Measurements from ENCODE around the gene ATG7.
"Not testable (repeated sequence)": the region's sequence is repeated elsewhere in the genome, so short reads cannot be mapped to it uniquely, and the experiment has no call there.

Gene ATG7

DNA sequence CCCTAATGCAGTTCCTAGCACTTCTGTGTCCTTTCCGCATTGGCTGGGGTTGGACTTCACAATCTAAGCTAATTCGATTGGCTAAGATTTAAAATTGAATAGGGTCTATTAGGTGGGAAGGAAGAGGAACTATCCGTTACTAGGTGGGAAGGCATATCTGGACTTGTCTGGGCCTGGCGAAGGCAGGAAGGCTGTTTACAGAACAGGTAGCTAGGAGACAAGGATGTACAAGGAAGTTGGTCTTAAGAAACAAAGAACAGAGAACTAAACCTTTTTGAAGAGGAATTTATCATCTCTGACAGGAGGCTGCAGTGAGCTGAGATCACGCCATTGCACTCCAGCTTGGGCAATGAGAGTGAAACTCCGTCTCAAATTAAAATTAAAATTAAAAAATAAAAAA, 17.3 kb upstream of the ATG7 start:
- no peak for DNase-seq

DNA sequence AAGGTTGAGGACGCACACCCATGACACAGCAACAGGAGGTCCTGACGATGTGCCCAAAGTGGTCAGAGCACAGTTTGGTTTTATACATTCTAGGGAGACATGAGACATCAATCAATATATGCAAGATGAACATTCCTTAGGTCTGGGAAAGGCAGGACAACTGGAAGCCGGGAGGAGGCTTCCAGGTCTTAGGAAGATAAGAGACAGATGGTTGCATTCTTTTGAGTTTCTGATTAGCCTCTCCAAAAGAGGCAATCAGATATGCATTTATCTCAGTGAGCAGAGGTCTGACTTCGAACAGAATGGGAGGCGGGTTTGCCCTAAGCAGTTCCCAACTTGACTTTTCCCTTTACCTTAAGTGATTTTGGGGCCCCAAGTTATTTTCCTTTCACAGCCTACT, 16.7 kb upstream of the ATG7 start:
- not testable (repeated sequence) for DNase-seq

DNA sequence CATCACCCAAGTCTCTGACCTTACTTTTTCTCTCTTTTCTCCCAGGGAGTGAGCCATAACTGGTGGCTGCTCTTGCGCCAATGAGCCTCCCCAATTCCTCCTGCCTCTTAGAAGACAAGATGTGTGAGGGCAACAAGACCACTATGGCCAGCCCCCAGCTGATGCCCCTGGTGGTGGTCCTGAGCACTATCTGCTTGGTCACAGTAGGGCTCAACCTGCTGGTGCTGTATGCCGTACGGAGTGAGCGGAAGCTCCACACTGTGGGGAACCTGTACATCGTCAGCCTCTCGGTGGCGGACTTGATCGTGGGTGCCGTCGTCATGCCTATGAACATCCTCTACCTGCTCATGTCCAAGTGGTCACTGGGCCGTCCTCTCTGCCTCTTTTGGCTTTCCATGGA, 13.2 kb upstream of the ATG7 start:
- no peak for DNase-seq

DNA sequence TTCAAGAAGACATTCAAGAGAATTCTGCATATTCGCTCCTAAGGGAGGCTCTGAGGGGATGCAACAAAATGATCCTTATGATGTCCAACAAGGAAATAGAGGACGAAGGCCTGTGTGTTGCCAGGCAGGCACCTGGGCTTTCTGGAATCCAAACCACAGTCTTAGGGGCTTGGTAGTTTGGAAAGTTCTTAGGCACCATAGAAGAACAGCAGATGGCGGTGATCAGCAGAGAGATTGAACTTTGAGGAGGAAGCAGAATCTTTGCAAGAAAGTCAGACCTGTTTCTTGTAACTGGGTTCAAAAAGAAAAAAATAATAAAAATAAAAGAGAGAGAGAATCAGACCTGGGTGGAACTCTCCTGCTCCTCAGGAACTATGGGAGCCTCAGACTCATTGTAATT, 11.7 kb upstream of the ATG7 start:
- no peak for DNase-seq

DNA sequence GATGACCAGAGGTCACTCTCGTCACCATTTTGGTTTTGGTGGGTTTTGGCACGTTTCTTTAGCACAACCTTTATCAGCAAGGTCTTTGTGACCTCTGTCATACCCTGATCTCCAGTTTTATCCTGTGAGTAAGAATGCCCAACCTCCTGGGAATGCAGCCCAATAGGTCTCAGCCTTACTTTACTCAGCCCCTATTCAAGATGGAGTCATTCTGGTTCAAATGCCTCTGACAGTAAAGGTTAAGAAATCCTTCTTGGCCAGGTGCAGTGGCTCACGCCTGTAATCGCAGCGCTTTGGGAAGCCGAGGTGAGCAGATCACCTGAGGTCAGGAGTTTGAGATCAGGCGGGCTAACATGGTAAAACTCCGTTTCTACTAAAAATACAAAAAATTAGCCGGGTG, 3.2 kb upstream of the ATG7 start:
- no peak for DNase-seq

DNA sequence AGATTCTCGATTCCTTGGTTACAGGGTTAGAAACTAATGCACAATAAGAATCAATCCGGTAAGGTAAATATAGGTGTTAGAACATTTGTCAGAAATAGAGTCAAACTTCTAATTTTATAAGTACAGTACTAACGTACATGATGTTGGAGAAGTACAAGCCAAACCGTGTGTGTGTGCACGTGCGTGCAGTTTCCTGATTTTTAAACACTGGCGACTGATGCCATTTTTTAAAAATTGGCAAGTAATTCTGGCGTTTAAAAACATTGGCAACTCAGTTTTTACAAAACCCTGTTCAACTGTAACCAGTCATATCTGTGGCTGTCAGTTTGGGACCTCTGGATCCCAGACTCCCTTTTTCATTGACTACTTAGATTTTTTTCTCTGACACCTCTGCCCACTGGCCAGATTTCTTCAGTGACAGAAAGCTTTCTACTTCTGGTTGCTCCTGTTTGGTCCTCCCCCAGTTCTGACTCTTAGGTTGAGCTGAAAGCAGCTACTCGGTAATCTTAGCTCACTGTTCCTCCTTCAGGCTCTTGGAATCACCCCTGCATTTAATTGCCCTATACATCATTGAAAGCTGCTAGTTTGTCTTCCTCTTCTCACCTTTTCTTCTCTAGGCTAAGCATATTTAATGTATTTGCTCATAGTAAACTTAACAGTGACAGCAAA, 843 bp downstream of the ATG7 start:
- DNase-seq: no peak

DNA sequence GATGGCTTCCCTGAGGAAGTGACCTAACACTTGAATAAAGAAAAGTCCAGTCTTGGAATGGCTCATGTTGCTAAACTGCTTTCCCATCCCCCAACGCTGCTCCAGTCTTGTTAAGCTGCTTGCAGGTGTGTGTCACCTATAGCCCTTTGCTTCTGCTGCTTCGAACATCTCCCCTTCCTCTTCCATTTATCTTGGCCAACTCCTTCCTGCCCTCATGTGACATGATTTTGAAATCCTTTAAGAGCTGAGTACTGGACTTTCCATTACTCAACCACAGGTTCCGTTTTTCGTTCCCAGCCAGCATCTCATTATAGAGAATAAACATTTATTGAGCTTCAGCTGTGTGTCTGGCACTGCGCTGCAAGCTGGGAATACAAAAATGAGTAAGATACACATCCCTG, 1.7 kb downstream of the ATG7 start:
- DNase-seq: no peak

DNA sequence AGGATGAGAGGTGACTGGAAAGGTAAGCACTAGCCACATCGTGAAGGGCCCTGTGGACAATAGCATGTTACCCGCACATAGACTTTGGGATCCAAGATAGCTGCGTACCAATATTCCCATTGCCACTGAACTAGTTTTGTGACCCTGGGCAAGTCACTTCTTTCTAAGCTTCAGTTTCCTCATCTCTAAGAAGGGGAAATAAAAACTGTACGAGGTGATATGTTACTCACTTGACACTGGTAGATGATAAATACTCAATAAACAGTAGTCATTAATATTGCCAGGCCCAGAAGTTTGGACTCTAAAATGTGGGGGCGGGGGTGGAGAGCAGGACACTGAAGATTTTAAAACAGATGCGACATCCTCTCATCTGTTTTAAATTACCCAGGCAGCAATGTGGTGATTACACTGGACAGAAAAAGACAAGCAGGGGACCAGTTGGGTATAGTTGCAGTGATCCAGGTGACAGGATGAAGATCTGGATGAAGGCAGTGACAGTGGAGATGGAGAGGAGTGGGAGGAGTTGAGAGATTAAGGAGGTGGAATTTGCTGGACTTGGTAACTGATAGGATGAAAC, 2.5 kb downstream of the ATG7 start:
- DNase-seq: no peak

DNA sequence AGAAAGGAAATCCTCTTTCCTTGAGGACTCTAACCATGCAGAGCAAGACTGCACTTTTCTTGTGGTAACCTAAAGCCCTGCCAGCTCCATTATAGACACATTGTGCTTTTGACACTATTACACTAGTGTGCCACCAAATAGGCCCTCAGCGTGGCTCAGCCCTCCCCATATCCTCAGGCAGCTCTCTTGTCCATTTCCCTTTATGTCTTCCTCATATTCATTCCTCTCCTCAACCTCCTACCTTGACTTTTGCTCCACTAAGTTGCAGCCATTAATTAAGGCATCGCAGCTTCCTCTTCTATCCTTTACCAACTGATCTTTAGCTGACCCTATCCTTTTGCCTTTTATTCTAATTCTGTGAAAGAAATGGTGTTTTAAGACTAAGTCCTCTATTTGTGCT, 3.7 kb downstream of the ATG7 start:
- no peak for DNase-seq

DNA sequence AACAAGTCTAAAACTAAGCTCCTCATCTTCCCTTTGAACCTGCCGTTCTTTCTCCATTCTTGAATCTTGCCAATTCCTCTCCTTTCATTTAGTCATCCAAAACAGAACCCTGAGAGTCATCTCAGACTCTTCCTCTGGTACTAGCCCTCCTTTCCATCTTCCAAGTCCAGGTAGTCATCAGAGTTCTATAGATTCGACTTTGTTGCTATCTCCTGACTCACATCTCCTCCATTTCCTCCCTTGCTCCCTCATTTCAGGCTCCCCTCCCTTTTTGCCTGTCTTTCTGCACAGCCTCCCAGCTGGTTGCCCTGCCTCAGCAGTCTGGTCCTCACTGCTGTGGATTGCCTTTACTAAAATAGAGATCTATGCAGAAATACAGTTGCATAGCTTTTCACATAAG, 4.7 kb downstream of the ATG7 start:
- no peak for DNase-seq

DNA sequence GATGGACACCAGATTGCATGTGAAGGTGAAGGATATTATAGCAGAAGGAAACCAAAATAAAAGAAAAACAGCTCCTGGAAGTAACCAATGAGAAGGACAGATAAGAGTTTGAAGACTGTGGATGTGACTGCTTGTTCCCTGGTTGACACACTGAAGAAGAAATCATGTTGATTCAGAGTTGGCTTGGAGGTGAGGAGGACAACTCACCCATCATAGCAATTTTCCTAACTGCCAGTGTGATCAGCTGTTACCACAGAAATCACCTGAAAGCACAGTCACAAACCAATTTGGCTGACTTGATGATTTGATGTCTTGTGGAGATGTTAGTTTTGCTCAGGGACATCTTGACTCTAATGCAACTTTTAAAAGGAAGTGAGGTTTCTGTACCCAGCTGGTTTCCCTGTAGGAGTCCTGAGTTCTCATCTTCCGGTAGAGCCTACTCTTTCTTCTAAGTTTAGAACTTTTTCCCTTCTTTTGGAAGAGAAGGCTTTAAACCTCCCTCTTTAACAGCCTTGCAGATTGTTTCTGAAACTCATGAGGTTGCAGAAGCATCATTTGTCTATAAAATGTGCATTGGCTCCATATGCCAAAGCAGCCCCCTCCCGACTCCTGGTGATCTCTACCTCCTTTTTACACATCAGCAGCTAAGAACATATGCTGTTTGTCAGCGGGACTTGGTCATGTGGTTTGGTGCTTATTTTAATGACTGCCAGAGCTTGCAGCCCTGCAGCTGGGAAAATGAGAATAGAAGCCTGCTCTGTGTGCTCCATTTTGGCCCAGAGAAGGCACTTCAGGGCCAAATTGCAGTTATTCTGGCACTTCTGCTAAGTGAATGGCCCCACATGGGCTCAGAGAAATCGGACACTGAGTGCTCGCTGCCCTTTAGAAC, 10.3 kb downstream of the ATG7 start:
- DNase-seq: no peak

DNA sequence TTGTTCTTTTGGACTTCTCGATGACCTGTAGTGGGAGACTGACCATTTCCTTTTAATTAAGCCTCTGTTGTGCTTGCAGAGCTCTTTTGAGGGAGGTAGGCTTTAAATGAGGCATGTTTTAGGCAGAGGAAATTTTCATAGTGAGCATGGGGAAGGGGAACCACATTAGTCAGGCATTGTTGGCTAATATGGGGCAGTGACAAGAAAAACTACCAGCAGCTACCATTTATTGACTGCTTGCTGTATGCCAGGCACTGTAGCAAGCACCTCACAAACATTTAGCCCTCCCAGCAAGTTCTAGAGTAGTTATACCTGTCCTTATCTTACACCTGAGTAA, 10.9 kb downstream of the ATG7 start:
- DNase-seq: no peak

DNA sequence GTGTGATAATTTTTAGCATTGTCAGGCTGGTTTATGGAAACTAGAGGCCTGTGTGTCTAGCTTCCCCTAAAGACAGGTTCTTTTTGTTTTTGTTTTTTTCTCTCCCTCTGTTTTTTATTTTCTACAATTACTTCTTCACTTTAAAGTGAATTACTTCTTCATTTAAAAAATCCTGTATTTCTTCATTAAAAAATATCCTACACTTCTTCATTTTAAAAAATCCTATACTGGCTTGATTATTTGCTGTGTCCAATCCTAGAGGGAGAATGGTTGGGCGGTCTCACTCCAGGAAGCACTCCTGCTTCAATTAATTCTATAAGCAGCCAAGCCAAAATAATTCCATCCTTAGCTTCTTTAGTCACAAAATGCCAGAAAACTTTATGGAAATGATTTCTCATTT, 11.8 kb downstream of the ATG7 start:
- DNase-seq: no peak

DNA sequence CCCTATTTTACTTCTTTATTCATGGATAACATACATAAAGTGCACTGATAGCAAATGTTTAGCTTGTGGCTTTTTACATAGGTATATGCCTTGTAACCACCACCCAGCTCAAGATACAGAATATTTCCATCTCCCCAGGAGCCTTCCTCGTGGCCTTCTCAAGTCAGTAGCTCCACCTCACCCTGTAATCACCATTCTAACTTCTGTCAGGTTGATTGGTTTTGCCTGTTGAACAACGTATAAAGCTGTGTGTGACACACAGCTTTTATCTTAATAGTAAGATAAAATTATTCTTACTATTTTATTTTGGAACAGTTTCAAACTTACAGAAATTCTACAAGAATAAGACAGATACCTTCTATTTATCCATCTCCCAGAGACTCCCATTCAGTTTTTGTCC, 13.3 kb downstream of the ATG7 start:
- DNase-seq: no peak

DNA sequence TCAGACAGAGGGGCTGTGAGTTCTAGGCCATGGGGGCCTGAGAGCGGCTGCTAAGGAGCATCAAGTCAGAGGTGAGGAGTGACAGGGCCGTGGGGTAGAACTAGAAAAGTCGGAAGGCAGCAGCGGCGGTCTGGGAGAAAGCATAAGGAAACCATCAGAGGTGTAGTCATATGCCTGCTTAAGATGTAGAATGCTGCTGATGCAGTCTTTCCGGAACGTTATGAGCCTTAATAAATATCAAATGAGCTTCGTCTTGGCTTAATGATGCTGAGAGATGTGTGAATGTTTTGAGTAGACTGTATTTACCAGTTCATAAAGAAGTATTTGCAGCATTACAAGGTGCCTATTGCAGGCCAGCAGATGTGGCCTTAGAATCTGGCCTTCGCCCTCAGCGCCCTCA, 15.2 kb downstream of the ATG7 start:
- DNase-seq: no peak

DNA sequence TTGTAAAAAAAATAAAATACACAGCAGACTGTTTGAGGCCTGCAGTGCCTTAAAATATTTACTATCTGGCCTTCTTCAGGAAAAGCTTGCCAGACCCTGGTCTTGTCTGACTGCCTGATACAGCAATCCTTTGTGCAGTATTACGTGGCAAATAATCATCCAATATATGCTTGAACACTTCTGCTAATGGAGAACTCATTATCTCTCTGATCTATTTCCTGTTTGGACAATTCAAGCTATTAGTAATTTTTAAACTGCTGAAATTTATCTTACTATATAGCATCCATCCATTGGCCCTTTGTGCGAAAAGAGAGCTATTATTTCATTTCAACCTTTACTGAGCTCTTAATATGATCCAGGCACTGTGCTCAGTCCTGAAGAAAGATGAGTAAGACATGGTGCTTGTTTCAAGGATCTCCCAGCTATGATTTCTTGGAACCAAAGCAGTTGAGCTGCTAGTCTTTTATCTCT, 15.9 kb downstream of the ATG7 start:
- no peak for DNase-seq

DNA sequence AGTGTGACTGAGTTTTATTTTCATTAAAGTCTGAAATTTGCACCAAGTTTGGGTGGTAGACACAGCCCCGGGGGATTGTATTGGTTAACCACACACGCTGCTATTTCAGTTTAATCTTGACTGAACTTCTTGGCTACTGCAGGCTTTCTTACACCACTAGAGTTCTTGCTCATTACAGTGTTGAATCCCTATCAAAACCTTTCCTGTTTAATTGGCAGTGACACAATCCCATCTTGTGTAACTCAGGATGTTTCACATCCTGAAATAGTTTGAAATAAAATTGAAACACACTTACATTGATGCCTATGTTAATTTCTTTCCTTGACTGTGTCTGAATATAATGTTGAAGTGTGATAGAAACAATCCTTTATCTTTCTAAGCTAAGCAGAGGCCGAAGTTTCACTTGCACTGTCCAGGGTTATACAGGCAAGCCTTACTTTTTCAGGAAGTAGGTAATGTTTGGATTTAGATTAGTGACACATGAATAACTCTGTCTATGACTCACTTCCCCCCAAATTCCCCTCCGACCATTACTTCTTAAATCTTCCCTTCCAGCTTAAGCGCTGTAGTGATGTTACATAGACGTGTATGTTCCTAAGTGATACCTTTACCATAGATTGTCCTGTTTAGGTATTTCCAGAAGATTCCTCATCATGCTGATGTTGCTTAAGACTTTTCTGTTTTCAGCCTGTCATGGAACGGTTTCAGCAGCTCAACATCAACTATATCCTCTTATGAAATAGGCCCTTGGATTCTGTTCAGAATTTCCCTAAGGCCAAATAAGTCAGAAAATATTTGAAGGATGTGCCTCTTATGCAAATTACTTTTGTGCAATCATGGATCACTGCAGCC, 16.8 kb downstream of the ATG7 start:
- DNase-seq: no peak

DNA sequence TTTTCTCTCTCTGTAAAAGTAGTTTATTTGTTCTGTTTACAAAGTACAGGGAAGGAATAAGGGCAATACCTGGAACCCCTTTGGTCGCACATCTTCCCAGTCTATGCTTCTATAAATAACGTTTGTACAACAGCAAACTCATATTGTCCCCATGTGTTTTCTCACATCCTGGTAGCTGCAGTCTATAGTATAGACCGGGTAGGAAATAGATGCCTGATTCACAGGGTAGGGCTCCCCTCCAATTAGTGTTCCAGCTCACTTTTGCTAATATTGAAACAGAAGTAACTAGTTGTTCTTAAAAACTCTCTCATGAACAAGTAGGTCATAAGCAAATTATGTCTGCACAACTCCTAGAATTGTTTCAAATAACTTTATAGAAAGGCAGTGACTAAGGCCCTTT, 17.7 kb downstream of the ATG7 start:
- no peak for DNase-seq

DNA sequence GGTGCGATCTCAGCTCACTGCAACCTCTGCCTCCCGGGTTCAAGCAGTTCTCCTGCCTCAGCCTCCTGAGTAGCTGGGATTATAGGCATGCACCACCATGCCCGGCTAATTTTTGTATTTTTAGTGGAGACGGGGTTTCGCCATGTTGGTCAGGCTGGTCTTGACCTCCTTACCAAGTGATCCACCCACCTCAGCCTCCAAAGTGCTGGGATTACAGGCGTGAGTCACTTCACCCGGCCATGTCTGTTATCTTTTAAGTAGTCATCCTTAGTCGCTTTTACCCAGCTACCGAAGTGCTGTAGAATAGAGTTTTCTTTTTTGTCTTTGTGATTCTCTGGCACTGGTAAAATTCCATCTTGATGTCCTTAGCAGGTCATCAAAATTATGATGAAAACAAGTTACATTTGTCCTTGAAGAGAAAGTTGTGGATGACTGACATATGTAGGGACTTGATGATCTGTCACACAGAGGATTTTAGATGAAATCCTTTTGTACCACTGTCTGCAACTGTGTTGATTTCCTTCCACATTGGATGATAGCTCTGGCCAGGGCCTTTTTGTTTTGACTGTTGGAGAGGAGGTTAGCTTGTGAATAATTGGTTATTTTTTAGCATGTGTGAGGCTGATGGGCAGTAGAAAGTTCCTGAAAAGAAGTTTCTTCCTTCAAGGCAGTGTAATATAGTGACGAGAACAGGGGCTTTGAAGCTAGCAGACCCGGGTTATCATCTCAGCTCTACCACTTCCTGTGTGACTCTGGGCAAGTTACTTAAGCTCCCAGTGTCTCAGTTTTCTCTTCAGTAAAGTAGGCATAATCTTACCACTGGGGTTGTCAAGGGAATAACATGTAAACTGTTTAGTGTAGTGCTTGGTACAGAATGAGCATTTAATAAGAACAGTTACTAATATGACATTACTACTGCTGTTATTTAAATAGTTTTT, 18.8 kb downstream of the ATG7 start:
- no peak for DNase-seq

DNA sequence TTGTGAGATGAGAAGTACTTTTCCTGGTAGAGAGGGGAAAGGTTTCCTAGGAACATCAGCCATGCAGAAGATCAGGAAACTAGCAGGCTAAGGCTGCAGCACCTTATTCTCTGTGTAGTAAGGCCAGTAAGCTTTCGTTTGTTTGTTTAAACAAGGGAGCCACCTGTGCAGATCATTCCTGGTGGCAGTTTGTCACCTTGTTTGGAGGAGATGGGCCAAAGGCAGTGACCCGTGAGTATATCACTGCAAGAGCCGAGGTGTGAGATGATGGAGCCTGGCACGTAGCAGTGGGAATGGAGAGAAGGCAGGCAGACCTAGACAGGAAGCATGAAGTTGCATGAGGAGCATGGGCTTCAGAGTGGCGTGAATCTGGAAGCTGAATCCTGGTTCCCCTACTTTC, 19.6 kb downstream of the ATG7 start:
- DNase-seq: no peak

DNA sequence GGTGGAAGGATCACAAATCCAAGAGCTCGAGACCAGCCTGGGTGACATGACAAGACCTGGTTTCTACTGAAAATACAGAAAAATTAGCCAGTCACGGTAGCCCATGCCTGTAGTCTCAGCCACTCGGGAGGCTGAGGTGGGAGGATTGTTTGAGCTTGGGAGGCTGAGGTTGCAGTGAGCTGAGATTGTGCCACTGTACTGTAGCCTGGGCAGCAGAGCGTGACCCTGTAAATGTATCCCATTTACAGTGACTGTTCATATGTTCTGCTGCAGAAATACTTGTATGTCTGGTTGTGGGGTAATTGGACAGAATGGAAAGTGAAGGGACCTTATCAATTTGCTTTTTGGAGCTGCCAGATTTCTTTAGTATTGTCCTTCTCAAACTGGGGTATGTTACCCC, 24.9 kb downstream of the ATG7 start:
- no peak for DNase-seq

DNA sequence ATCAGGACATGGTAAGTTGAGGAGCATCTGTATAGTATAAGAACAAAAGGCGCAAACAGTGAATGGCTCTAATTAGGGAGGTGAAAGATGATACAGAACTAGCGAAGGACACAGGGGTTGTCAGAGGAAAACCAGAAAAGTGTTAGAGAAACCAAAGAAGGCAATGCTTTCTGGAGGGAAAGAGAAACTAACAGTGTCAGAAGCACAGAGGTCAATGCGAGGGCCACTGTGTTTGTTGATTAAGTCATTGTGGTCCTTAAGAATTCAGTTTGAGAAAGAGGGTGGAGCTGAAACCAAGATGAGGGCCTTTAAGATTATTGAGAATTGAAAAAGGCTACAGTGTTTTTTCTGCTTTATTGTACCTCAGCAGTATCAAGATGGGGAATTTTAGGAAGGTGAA, 28.8 kb downstream of the ATG7 start:
- DNase-seq: no peak
